ENCODE measurements around the gene ZRANB1. TPM values are rescaled to one million over a fixed set of nuclear protein-coding genes. Genes with fewer than 3 reads are reported as not detected.

ZRANB1 gene
- total RNA-seq, 4 donors from 2014 or later = 35.5 to 48.7 (median 44.3) TPM

GRCh38 chr10:124963866-124964720 is 22.2 kb downstream of the ZRANB1 start:
- Histone ChIP-seq H3K27me3 (no peaks in the 10 kb centered on the region), H3K4me3 (no peak overlapping the region), H3K4me1 (peaks cover 0 to 73% (median 0%) of the 10 kb centered on the region in 3 donors), H3K36me3 (peaks cover 0 to 22% of the 10 kb centered on the region in 2 donors), H3K27ac (no peak overlapping the region), H3K9me3 (no peaks in the 10 kb centered on the region)
- no peak for ATAC-seq
- TF ChIP-seq POLR2AphosphoS5 (IDR thresholded peaks at IDR 0.05) (no peak), POLR2A (IDR thresholded peaks at IDR 0.05) (no peak), EP300 (IDR thresholded peaks at IDR 0.05) (no peak)
- TF ChIP-seq, protein P1, sequence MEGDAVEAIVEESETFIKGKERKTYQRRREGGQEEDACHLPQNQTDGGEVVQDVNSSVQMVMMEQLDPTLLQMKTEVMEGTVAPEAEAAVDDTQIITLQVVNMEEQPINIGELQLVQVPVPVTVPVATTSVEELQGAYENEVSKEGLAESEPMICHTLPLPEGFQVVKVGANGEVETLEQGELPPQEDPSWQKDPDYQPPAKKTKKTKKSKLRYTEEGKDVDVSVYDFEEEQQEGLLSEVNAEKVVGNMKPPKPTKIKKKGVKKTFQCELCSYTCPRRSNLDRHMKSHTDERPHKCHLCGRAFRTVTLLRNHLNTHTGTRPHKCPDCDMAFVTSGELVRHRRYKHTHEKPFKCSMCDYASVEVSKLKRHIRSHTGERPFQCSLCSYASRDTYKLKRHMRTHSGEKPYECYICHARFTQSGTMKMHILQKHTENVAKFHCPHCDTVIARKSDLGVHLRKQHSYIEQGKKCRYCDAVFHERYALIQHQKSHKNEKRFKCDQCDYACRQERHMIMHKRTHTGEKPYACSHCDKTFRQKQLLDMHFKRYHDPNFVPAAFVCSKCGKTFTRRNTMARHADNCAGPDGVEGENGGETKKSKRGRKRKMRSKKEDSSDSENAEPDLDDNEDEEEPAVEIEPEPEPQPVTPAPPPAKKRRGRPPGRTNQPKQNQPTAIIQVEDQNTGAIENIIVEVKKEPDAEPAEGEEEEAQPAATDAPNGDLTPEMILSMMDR (IDR thresholded peaks at IDR 0.05) = no peak
- WGBS, 2 donors (ENCODE audit: low coverage in 1 of 2) = 76 to 79% methylated on average over 7 of the region's 7 CpGs

GRCh38 chr10:124966008-124966407 is 24.1 kb downstream of the ZRANB1 start:
- 55 to 71% methylated on average over 2 to 5 of the region's 5 CpGs for WGBS, 2 donors (ENCODE audit: low coverage in 1 of 2)
- no peak overlapping the region for H3K4me3 ChIP-seq
- no peaks in the 10 kb centered on the region for H3K9me3 ChIP-seq
- H3K4me1 ChIP-seq = peaks cover 2 to 80% (median 7%) of the 10 kb centered on the region in 3 donors
- ATAC-seq = no peak
- TF ChIP-seq POLR2AphosphoS5 (IDR thresholded peaks at IDR 0.05) (no peak), EP300 (IDR thresholded peaks at IDR 0.05) (no peak)
- H3K27ac ChIP-seq = no peak overlapping the region
- H3K36me3 ChIP-seq = peaks cover 0 to 30% of the 10 kb centered on the region in 2 donors
- H3K27me3 ChIP-seq = no peaks in the 10 kb centered on the region

DNA sequence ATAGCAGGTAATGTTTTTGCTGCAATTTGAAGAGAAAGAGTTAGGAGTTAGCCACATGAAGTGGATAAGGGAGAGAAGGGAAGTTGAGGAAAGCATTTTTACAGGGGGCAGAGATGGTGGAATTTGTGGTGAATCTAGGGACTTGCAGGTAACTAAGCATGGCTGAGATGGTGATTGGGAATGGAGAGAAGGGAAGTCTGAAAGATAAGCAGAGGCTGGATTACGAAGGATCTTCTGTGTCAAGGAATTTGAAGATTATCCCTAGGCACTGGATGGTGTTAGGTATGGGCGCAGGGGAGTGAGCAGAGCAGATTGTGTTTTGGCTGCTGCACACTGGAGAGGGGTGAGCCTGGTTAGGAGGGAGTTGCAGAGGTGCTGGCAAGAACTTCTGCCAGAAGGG is 25.3 kb downstream of the ZRANB1 start:
- Histone ChIP-seq H3K27ac (no peak overlapping the region), H3K4me3 (no peak overlapping the region), H3K27me3 (no peaks in the 10 kb centered on the region), H3K36me3 (peaks cover 0 to 30% of the 10 kb centered on the region in 2 donors), H3K9me3 (no peaks in the 10 kb centered on the region), H3K4me1 (peaks cover 2 to 79% (median 15%) of the 10 kb centered on the region in 3 donors)
- TF ChIP-seq POLR2AphosphoS5 (IDR thresholded peaks at IDR 0.05) = no peak
- no peak for TF ChIP-seq EP300 (IDR thresholded peaks at IDR 0.05)
- no peak for TF ChIP-seq POLR2A (IDR thresholded peaks at IDR 0.05)
- TF ChIP-seq, protein P1 (IDR thresholded peaks at IDR 0.05) = no peak
- WGBS, 2 donors (ENCODE audit: low coverage in 1 of 2) = 69 to 87% methylated on average over 2 of the region's 2 CpGs
- ATAC-seq = no peak

- H3K4me3 ChIP-seq = no peak overlapping the region
- H3K9me3 ChIP-seq = no peaks in the 10 kb centered on the region
- H3K27me3 ChIP-seq = no peaks in the 10 kb centered on the region
- H3K4me1 ChIP-seq = peaks cover 2 to 56% (median 15%) of the 10 kb centered on the region in 3 donors
- H3K36me3 ChIP-seq = peaks cover 0 to 57% of the 10 kb centered on the region in 2 donors
- TF ChIP-seq, protein P1 (IDR thresholded peaks at IDR 0.05) = no peak
- TF ChIP-seq EP300 (IDR thresholded peaks at IDR 0.05) (no peak), POLR2AphosphoS5 (IDR thresholded peaks at IDR 0.05) (no peak), POLR2A (IDR thresholded peaks at IDR 0.05) (no peak)
- no peak for ATAC-seq
- peak overlapping the region in 3 of 4 donors; percentile 53 to 59 (median 59) for H3K27ac ChIP-seq
- 5 to 9% methylated on average over 2 of the region's 2 CpGs for WGBS, 2 donors (ENCODE audit: low coverage in 1 of 2)
Measured at GRCh38 chr10:124971276-124971675, 29.4 kb downstream of the ZRANB1 start.

DNA sequence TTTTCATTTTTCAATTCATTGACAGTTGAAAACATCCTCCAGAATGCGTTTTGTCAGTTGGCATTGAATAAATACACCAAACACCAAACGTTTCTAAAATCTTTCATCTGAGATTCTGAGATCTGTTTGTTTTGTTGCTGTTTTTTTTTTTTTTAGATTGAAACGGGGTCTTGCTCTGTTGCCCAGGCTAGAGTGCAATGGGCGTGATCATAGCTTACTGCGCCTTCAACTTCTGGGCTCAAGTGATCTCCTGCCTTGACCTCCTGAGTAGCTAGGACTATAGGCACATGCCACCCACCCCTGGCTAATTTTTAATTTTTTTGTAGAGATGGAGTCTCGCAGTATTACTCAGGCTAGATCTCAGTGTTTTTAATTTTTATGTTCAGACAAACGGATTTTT is 30.7 kb downstream of the ZRANB1 start:
- H3K27ac ChIP-seq = no peak overlapping the region
- no peaks in the 10 kb centered on the region for H3K27me3 ChIP-seq

More for the DNA sequence above, 30.7 kb downstream of the ZRANB1 start:
- 83% methylated on average over 7 of the region's 7 CpGs for WGBS, 2 donors (ENCODE audit: low coverage in 1 of 2)
- no peak for ATAC-seq
- Histone ChIP-seq H3K4me3 (no peak overlapping the region), H3K4me1 (peaks cover 2 to 45% (median 15%) of the 10 kb centered on the region in 3 donors), H3K9me3 (no peaks in the 10 kb centered on the region), H3K36me3 (peaks cover 0 to 50% of the 10 kb centered on the region in 2 donors)
- no peak for TF ChIP-seq POLR2AphosphoS5 (IDR thresholded peaks at IDR 0.05)
- no peak for TF ChIP-seq EP300 (IDR thresholded peaks at IDR 0.05)
- TF ChIP-seq POLR2A (IDR thresholded peaks at IDR 0.05) = no peak
- TF ChIP-seq, protein P1 (IDR thresholded peaks at IDR 0.05) = no peak

All from gastroesophageal sphincter (tissue), 4 donors.